HepG2 (cell line): ENCODE measurements around the gene ISCU.

Experiments used
- AHR ChIP-seq: IDR thresholded peaks from 2 replicates; pipeline ENCODE4 v1.6.1; 2018; ENCODE audit warnings: missing genetic modification reagents, missing compliant biosample characterization
- BORCS8-MEF2B ChIP-seq: sonication (generic); formaldehyde crosslinking; IDR thresholded peaks from 2 replicates; pipeline ENCODE4 v1.8.0; 2022; ENCODE audit warnings: mild to moderate bottlenecking, missing genetic modification reagents
- CBFB ChIP-seq: sonication (generic); formaldehyde crosslinking; IDR thresholded peaks from 2 replicates; pipeline ENCODE4 v1.4.0; 2020; ENCODE audit warnings: missing genetic modification reagents
- CEBPB ChIP-seq: IDR thresholded peaks from 2 replicates; pipeline ENCODE4 v1.6.1; 2011; ENCODE audit warnings: low read depth, low read length, improper control_type of control experiment, borderline replicate concordance
- EP300 ChIP-seq, 3 experiments: sonication (generic) in 1 of 3; formaldehyde crosslinking in 1 of 3; IDR thresholded peaks; 2 replicates each; pipeline versions ENCODE4 v1.5.1 to v1.6.1; 2011 to 2020; ENCODE audit warnings: low read depth in 2 of 3, low read length in 2 of 3, borderline replicate concordance in 1 of 3, improper control_type of control experiment in 1 of 3, mild to moderate bottlenecking in 1 of 3, missing genetic modification reagents in 1 of 3, moderate library complexity in 1 of 3
- EZH2 ChIP-seq: conservative IDR thresholded peaks from 2 replicates; pipeline ENCODE4 v1.6.1; 2012; ENCODE audit warnings: mild to moderate bottlenecking, low read depth, low read length, moderate library complexity
- HCFC1 ChIP-seq: fragments of 150-350 bp; IDR thresholded peaks from 2 replicates; pipeline ENCODE4 v1.6.1; 2014; ENCODE audit warnings: low read depth, low read length
- NCOA2 ChIP-seq: sonication (generic); formaldehyde crosslinking; IDR thresholded peaks from 2 replicates; pipeline ENCODE4 v1.8.0; 2022; ENCODE audit warnings: inconsistent platforms
- RARG ChIP-seq: sonication (generic); formaldehyde crosslinking; IDR thresholded peaks from 2 replicates; pipeline ENCODE4 v1.4.0; 2020; ENCODE audit warnings: low read depth, mild to moderate bottlenecking, missing genetic modification reagents
- ZNF274 ChIP-seq: sonication (generic); formaldehyde crosslinking; IDR thresholded peaks from 2 replicates; pipeline ENCODE4 v1.5.1; 2020; ENCODE audit warnings: mild to moderate bottlenecking, missing genetic modification reagents
- ZNF780A ChIP-seq: sonication (generic); formaldehyde crosslinking; IDR thresholded peaks from 2 replicates; pipeline ENCODE4 v1.8.0; 2022; ENCODE audit warnings: mild to moderate bottlenecking, missing genetic modification reagents, moderate library complexity
- TF ChIP-seq, protein P1 (sequence below): IDR thresholded peaks from 2 replicates; pipeline ENCODE4 v1.6.1; 2016; ENCODE audit warnings: low read depth
- TF ChIP-seq, protein P2 (sequence below): sonication (generic); formaldehyde crosslinking; IDR thresholded peaks from 2 replicates; pipeline ENCODE4 v1.5.0; 2020; ENCODE audit warnings: mild to moderate bottlenecking, missing genetic modification reagents, moderate library complexity

DNA sequence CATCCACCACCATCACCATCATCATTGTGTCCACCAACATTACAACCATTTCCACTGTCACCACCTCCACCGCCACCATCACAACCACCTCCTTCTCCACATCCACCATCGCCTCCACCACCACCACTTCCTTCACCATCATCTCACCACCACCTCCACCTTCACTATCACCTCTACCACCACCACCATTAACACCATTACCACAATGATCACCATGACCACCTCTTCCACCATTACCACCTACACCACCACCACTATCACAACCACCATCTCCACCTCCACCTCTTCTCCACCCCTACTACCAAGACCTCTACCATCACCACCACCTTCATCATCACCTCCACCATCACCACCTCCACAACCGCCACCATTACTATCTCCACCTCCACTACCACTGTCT, 16.4 kb downstream of the ISCU start:
- TF ChIP-seq ZNF780A (CRISPR knock-in tag) (no peak), AHR (CRISPR knock-in tag) (no peak), CEBPB (no peak), RARG (CRISPR knock-in tag) (no peak), EP300 (IDR thresholded peaks at IDR 0.05; ENCODE audit: low read depth in 2 of 2, low read length in 2 of 2) (no peak), EP300 (CRISPR knock-in tag; IDR thresholded peaks at IDR 0.05; ENCODE audit: borderline replicate concordance) (no peak), EZH2 (no peak), NCOA2 (no peak), CBFB (CRISPR knock-in tag) (no peak), ZNF274 (CRISPR knock-in tag) (no peak), HCFC1 (no peak), BORCS8-MEF2B (no peak)
- TF ChIP-seq, protein P1, sequence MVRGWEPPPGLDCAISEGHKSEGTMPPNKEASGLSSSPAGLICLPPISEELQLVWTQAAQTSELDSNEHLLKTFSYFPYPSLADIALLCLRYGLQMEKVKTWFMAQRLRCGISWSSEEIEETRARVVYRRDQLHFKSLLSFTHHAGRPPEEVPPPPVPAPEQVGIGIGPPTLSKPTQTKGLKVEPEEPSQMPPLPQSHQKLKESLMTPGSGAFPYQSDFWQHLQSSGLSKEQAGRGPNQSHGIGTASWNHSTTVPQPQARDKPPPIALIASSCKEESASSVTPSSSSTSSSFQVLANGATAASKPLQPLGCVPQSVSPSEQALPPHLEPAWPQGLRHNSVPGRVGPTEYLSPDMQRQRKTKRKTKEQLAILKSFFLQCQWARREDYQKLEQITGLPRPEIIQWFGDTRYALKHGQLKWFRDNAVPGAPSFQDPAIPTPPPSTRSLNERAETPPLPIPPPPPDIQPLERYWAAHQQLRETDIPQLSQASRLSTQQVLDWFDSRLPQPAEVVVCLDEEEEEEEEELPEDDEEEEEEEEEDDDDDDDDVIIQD (CRISPR knock-in tag) = no peak
- TF ChIP-seq, protein P2, sequence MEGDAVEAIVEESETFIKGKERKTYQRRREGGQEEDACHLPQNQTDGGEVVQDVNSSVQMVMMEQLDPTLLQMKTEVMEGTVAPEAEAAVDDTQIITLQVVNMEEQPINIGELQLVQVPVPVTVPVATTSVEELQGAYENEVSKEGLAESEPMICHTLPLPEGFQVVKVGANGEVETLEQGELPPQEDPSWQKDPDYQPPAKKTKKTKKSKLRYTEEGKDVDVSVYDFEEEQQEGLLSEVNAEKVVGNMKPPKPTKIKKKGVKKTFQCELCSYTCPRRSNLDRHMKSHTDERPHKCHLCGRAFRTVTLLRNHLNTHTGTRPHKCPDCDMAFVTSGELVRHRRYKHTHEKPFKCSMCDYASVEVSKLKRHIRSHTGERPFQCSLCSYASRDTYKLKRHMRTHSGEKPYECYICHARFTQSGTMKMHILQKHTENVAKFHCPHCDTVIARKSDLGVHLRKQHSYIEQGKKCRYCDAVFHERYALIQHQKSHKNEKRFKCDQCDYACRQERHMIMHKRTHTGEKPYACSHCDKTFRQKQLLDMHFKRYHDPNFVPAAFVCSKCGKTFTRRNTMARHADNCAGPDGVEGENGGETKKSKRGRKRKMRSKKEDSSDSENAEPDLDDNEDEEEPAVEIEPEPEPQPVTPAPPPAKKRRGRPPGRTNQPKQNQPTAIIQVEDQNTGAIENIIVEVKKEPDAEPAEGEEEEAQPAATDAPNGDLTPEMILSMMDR = no peak
